ENCODE measurements around the gene CCDC187.
A peak's percentile ranks its signal among the peaks of the same experiment; 100 is the strongest.

CCDC187 gene

GRCh38 chr9:136285501-136286358 lies 18.2 kb downstream of the CCDC187 start:
- Mint-ChIP-seq H3K27me3 (peaks cover 19% of the 10 kb centered on the region), H3K4me1 (peaks cover 5% of the 10 kb centered on the region), H3K9me3 (no peaks in the 10 kb centered on the region), H3K36me3 (ENCODE audit: insufficient read depth) (no peaks in the 10 kb centered on the region), H3K4me3 (no peak overlapping the region), H3K27ac (ENCODE audit: low read depth) (no peak overlapping the region)
- DNase-seq (ENCODE audit: low spot score in 2 of 2): no peak
- ATAC-seq (replicated peaks; ENCODE audit: extremely low read depth, poor library complexity, severe bottlenecking): no peak

DNA sequence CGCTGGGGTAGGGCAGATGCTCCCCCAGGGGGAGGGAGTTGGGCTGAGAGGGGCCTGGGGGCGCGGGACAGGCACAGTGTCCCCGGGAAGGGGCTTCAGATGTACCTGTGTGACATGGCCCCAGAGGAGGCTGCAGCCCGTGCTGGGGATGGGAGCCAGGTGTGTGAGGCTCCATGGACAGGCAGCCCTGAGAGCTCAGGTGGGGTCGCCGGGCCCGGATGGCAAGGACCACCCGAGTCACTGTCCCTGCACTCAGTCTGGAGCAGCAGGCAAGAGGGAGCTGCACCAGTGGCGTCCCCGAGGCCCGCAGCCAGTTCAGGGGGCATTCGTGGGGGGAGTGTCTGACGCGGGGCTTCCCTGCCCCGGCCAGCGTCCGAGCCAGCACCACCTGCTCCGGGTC lies 18.9 kb downstream of the CCDC187 start:
- Mint-ChIP-seq H3K9me3 (no peaks in the 10 kb centered on the region), H3K4me1 (peaks cover 5% of the 10 kb centered on the region), H3K4me3 (no peak overlapping the region), H3K27ac (ENCODE audit: low read depth) (no peak overlapping the region), H3K36me3 (ENCODE audit: insufficient read depth) (no peaks in the 10 kb centered on the region), H3K27me3 (peaks cover 19% of the 10 kb centered on the region)
- ATAC-seq (replicated peaks; ENCODE audit: extremely low read depth, poor library complexity, severe bottlenecking) (no peak), DNase-seq (ENCODE audit: low spot score in 2 of 2) (no peak)

GRCh38 chr9:136284311-136284710 lies 19.6 kb downstream of the CCDC187 start:
- peaks cover 19% of the 10 kb centered on the region for H3K27me3 Mint-ChIP-seq
- ATAC-seq (replicated peaks; ENCODE audit: extremely low read depth, poor library complexity, severe bottlenecking) (no peak), DNase-seq (ENCODE audit: low spot score in 2 of 2) (no peak)
- H3K4me3 Mint-ChIP-seq: no peak overlapping the region
- H3K27ac Mint-ChIP-seq (ENCODE audit: low read depth): no peak overlapping the region
- H3K4me1 Mint-ChIP-seq: peaks cover 5% of the 10 kb centered on the region
- H3K9me3 Mint-ChIP-seq: no peaks in the 10 kb centered on the region
- no peaks in the 10 kb centered on the region for H3K36me3 Mint-ChIP-seq (ENCODE audit: insufficient read depth)

GRCh38 chr9:136283291-136284235 lies 20.3 kb downstream of the CCDC187 start:
- Mint-ChIP-seq H3K36me3 (ENCODE audit: insufficient read depth) (no peaks in the 10 kb centered on the region), H3K4me3 (peak overlapping the region; percentile 32), H3K4me1 (peaks cover 5% of the 10 kb centered on the region), H3K9me3 (no peaks in the 10 kb centered on the region), H3K27ac (ENCODE audit: low read depth) (no peak overlapping the region), H3K27me3 (peaks cover 19% of the 10 kb centered on the region)
- DNase-seq (ENCODE audit: low spot score in 2 of 2) (peak; percentile 45 to 63), ATAC-seq (replicated peaks; ENCODE audit: extremely low read depth, poor library complexity, severe bottlenecking) (peak; percentile 83)

- Mint-ChIP-seq H3K4me3 (no peak overlapping the region), H3K9me3 (no peaks in the 10 kb centered on the region), H3K27me3 (peaks cover 15% of the 10 kb centered on the region), H3K36me3 (ENCODE audit: insufficient read depth) (no peaks in the 10 kb centered on the region), H3K4me1 (peaks cover 5% of the 10 kb centered on the region), H3K27ac (ENCODE audit: low read depth) (no peak overlapping the region)
- no peak for DNase-seq (ENCODE audit: low spot score in 2 of 2)
- ATAC-seq (replicated peaks; ENCODE audit: extremely low read depth, poor library complexity, severe bottlenecking): no peak
Observed at GRCh38 chr9:136282272-136282861, 21.5 kb downstream of the CCDC187 start.

DNA sequence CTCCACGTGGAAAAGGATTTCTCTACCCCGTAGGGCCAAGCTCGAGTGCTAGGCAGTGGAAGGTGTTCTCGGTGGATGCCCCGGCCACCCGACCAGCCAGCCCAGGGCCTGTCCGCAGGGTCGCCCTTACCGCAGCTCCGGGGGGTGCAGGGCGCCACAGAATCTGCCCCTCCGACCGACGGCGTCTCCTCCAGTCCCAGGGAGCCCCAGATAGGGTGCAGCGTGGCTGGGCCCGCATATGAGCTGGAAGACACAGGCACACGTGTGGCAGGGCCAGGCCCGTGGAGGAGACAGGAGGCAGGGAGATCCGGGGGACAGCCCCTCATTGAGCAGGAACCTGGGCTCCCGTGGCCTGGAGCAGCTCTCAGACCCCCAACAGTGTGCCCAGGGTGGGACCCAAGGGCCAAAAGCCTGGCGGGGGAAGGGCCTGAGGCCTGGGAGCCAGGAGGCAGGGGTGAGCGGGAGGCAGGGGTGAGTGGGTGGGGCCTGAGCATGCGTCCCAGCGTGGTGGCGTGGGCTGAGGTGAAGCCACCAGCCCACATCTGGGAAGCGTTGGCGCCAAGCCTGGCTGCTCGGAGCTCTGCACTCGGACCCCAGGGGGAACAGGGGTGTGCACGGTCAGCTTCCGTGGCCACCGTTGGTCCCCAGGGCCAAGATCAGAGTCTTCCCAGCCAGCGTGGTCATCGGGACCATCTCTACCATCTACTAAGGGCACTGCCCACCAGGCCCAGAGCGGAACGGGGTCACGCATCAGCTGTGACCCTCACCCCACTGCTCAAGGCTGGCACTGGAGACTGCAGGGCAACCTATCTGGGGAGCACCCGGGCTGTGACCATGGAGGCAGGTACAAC lies 22.2 kb downstream of the CCDC187 start:
- H3K4me3 Mint-ChIP-seq: no peak overlapping the region
- H3K4me1 Mint-ChIP-seq: peaks cover 5% of the 10 kb centered on the region
- H3K9me3 Mint-ChIP-seq: no peaks in the 10 kb centered on the region
- DNase-seq (ENCODE audit: low spot score in 2 of 2) (no peak), ATAC-seq (replicated peaks; ENCODE audit: extremely low read depth, poor library complexity, severe bottlenecking) (no peak)
- no peaks in the 10 kb centered on the region for H3K36me3 Mint-ChIP-seq (ENCODE audit: insufficient read depth)
- H3K27ac Mint-ChIP-seq (ENCODE audit: low read depth): no peak overlapping the region
- H3K27me3 Mint-ChIP-seq: peaks cover 9% of the 10 kb centered on the region

GRCh38 chr9:136280535-136281315 lies 23.2 kb downstream of the CCDC187 start:
- ATAC-seq (replicated peaks; ENCODE audit: extremely low read depth, poor library complexity, severe bottlenecking) (no peak), DNase-seq (ENCODE audit: low spot score in 2 of 2) (no peak)
- no peak overlapping the region for H3K4me3 Mint-ChIP-seq
- H3K9me3 Mint-ChIP-seq: no peaks in the 10 kb centered on the region
- peaks cover 9% of the 10 kb centered on the region for H3K27me3 Mint-ChIP-seq
- no peaks in the 10 kb centered on the region for H3K36me3 Mint-ChIP-seq (ENCODE audit: insufficient read depth)
- no peak overlapping the region for H3K27ac Mint-ChIP-seq (ENCODE audit: low read depth)
- H3K4me1 Mint-ChIP-seq: peaks cover 5% of the 10 kb centered on the region

- no peak overlapping the region for H3K27ac Mint-ChIP-seq (ENCODE audit: low read depth)
- ATAC-seq (replicated peaks; ENCODE audit: extremely low read depth, poor library complexity, severe bottlenecking) (no peak), DNase-seq (ENCODE audit: low spot score in 2 of 2) (no peak)
- H3K36me3 Mint-ChIP-seq (ENCODE audit: insufficient read depth): no peaks in the 10 kb centered on the region
- peaks cover 5% of the 10 kb centered on the region for H3K4me1 Mint-ChIP-seq
- H3K4me3 Mint-ChIP-seq: no peak overlapping the region
- no peaks in the 10 kb centered on the region for H3K9me3 Mint-ChIP-seq
- peaks cover 16% of the 10 kb centered on the region for H3K27me3 Mint-ChIP-seq
Observed at GRCh38 chr9:136279471-136279870, 24.4 kb downstream of the CCDC187 start.

- DNase-seq (ENCODE audit: low spot score in 2 of 2) (no peak), ATAC-seq (replicated peaks; ENCODE audit: extremely low read depth, poor library complexity, severe bottlenecking) (no peak)
- Mint-ChIP-seq H3K27ac (ENCODE audit: low read depth) (no peak overlapping the region), H3K27me3 (peaks cover 13% of the 10 kb centered on the region), H3K9me3 (no peaks in the 10 kb centered on the region), H3K4me3 (no peak overlapping the region), H3K36me3 (ENCODE audit: insufficient read depth) (no peaks in the 10 kb centered on the region), H3K4me1 (peaks cover 5% of the 10 kb centered on the region)
Observed at GRCh38 chr9:136278894-136279293, 25.0 kb downstream of the CCDC187 start.

- Mint-ChIP-seq H3K4me3 (no peak overlapping the region), H3K27me3 (peaks cover 7% of the 10 kb centered on the region), H3K36me3 (ENCODE audit: insufficient read depth) (no peaks in the 10 kb centered on the region), H3K4me1 (no peaks in the 10 kb centered on the region), H3K9me3 (no peaks in the 10 kb centered on the region), H3K27ac (ENCODE audit: low read depth) (no peak overlapping the region)
- ATAC-seq (replicated peaks; ENCODE audit: extremely low read depth, poor library complexity, severe bottlenecking): no peak
- DNase-seq (ENCODE audit: low spot score in 2 of 2): no peak
Observed at GRCh38 chr9:136278221-136278620, 25.7 kb downstream of the CCDC187 start.

DNA sequence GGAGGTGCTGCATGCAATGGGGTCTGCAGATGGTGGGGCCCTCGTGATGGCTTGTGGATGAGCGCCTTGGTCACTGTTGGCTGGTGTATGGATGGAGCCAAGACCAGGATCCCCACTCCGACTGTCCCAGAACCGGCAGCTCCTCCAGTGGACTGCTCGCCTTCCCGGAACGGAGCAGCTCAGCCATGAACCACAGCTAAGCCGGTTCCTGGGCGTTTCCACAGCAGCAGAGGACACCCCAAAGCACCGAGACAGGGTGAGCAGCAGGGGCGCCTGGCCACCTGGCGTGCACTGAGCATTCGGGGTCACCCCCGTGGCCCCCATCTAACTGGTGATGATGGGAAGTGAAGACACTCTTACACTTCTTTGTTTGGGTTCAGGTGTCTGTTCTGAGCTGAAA lies 26.1 kb downstream of the CCDC187 start:
- Mint-ChIP-seq H3K27ac (ENCODE audit: low read depth) (no peak overlapping the region), H3K4me3 (no peak overlapping the region), H3K9me3 (no peaks in the 10 kb centered on the region), H3K27me3 (peaks cover 7% of the 10 kb centered on the region), H3K4me1 (no peaks in the 10 kb centered on the region), H3K36me3 (ENCODE audit: insufficient read depth) (no peaks in the 10 kb centered on the region)
- no peak for DNase-seq (ENCODE audit: low spot score in 2 of 2)
- ATAC-seq (replicated peaks; ENCODE audit: extremely low read depth, poor library complexity, severe bottlenecking): no peak
